GM23248 (cell line): ENCODE data around the gene FAM131C.

Experiments
- EZH2 ChIP-seq: fragments of 200-600 bp; sonication (generic); IDR thresholded peaks from 2 replicates; pipeline ENCODE4 v1.6.1; 2018; ENCODE audit warnings: antibody characterized with exemption, mild to moderate bottlenecking; ENCODE audit not compliant: insufficient read depth, poor library complexity, severe bottlenecking
- EZH2phosphoT487 ChIP-seq: fragments of 200-600 bp; sonication (generic); IDR thresholded peaks from 2 replicates; pipeline ENCODE4 v1.6.1; 2018; ENCODE audit warnings: antibody characterized with exemption, moderate library complexity, mild to moderate bottlenecking, low read depth; ENCODE audit not compliant: insufficient read depth

DNA sequence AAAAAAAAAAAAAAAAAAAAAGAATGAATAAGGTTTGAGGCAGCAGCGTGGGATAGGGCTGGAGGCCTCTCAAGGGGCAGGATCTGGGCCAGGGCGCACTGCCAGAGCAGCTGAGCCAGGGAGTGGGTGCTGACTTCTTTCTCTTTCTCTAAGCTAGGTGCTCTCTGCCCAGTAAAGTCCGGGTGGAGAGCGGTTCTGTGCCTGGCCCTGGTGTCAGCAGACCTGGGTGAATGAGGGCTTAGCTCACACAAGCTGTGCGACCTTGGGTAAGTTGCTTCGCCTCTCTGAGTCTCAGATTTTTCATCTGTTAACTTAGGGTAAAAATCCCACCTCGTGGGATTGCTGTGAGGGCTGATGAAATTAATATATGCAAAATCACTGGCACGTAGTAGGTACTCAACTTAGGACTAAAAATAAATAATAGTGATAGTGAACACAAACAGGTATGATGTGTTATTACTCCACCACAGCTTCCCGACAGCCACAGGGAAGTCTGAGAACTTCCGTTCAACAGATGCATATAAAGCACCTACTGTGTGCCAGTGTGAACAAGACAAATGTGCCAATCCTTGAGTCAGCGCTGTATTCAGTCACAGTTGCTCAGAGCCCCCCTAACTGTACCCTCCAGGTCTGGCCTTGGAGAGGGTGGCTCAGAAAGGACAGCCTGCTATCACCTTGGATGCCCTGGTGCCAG is 2.0 kb upstream of the FAM131C start:
- TF ChIP-seq EZH2phosphoT487: no peak
- no peak for TF ChIP-seq EZH2
